ENCODE data around the gene ZFP30. TPM values are rescaled to one million over a fixed set of nuclear protein-coding genes. Genes with fewer than 3 reads are reported as not detected.

Gene ZFP30
- total and polyA plus RNA-seq, 2 donors from 2014 or later: 3.0 to 15.5 TPM

GRCh38 chr19:37695144-37695899, 40.1 kb upstream of the ZFP30 start:
- DNase-seq: no peak
- no peak for TF ChIP-seq CTCF (IDR thresholded peaks at IDR 0.05; ENCODE audit: borderline replicate concordance, extremely low read depth, insufficient read depth)
- Histone ChIP-seq H3K4me3 (ENCODE audit: low read length in 3 of 3) (no peak overlapping the region), H3K4me1 (ENCODE audit: control insufficient read depth in 2 of 3, insufficient read depth in 2 of 3, low read depth in 1 of 3, low read length in 3 of 3) (no peaks in the 10 kb centered on the region), H3K27me3 (ENCODE audit: control insufficient read depth, insufficient read depth, low read length) (no peaks in the 10 kb centered on the region), H3K27ac (ENCODE audit: low read depth in 2 of 2, low read length in 2 of 2) (no peak overlapping the region), H3K9me3 (ENCODE audit: control insufficient read depth in 2 of 3, insufficient read depth in 1 of 3, low read length in 3 of 3) (peaks cover 0 to 13% (median 0%) of the 10 kb centered on the region in 3 donors), H3K36me3 (ENCODE audit: control insufficient read depth in 2 of 3, insufficient read depth in 3 of 3, low read length in 3 of 3) (peaks cover 5 to 18% (median 8%) of the 10 kb centered on the region in 3 donors), H3K9ac (ENCODE audit: low read length in 3 of 3) (no peak overlapping the region)
- FAIRE-seq: no peak
- intact Hi-C loops (cut with DNase I): no loop called here

DNA sequence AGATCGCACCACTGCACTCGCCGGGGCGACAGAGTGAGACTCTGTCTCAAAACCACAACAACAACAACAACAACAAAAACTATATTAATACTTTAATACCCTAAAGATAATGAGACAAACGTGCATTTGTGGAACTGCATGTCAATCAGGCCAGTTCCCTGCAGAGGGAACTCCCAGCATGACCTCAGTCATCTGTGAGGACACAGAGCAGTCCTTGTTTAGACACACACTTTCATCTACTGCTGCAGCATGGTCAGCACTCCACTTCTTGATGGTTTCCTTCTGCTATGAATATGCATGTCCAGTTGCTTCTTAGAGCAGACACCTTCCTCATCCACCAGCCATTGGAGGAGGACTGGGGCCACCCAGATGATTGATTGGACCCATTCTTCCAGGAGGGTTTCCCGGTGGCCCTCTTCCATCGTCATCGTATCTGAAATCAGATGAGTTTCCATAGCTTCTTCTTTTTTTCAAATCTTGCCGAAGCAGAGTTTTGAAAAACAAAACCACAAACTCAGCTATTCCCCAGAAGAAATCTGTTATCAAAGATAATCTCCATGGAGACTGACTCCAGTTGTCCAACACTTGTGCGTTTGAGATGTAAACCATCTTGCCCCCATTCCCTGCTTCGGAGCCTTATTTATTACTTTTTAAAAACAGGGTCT, 37.8 kb upstream of the ZFP30 start:
- Histone ChIP-seq H3K9me3 (ENCODE audit: control insufficient read depth in 2 of 3, insufficient read depth in 1 of 3, low read length in 3 of 3) (no peaks in the 10 kb centered on the region), H3K27me3 (ENCODE audit: control insufficient read depth, insufficient read depth, low read length) (no peaks in the 10 kb centered on the region), H3K9ac (ENCODE audit: low read length in 3 of 3) (no peak overlapping the region), H3K4me3 (ENCODE audit: low read length in 3 of 3) (no peak overlapping the region), H3K27ac (ENCODE audit: low read depth in 2 of 2, low read length in 2 of 2) (no peak overlapping the region), H3K36me3 (ENCODE audit: control insufficient read depth in 2 of 3, insufficient read depth in 3 of 3, low read length in 3 of 3) (peaks cover 0 to 3% (median 0%) of the 10 kb centered on the region in 3 donors), H3K4me1 (ENCODE audit: control insufficient read depth in 2 of 3, insufficient read depth in 2 of 3, low read depth in 1 of 3, low read length in 3 of 3) (no peaks in the 10 kb centered on the region)
- intact Hi-C loops (cut with DNase I): no loop called here
- TF ChIP-seq CTCF (IDR thresholded peaks at IDR 0.05; ENCODE audit: borderline replicate concordance, extremely low read depth, insufficient read depth): no peak
- DNase-seq: no peak
- FAIRE-seq: no peak

DNA sequence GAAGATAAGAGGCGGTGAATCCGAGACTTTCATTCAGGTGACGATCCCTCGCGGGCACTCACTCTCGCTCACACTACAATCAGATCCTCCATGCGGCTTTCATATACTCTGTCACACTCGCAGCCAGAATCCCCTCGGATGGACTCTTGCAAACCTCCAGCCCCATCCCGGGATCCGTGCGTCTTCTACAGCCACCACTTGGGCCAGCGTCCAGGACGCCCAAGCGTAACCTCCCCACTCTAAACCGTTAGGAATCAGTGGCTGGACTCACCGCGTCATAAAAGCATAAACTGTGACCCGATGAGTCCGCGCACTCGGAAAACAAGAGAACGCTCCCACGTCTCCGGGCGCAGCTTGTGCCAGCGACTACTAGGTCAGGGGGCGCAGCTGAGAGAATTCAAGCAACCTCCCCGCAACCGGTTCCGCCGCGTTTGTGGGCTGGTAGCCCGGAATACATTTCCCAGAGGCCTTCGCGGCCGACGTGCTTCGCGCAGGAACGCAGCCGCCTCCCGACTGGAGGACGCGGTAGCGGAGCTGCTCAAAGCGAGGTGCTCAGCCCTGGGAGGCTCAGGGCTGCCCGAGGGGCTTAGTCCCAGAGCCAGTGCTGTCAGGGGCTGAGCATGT, 36.7 kb upstream of the ZFP30 start:
- intact Hi-C loops (cut with DNase I): no loop called here
- FAIRE-seq (no peak), DNase-seq (peak; percentile 87 to 94 (median 93))
- no peaks in the 10 kb centered on the region for H3K27me3 ChIP-seq (ENCODE audit: control insufficient read depth, insufficient read depth, low read length)
- no peaks in the 10 kb centered on the region for H3K36me3 ChIP-seq (ENCODE audit: control insufficient read depth in 2 of 3, insufficient read depth in 3 of 3, low read length in 3 of 3)
- H3K4me3 ChIP-seq (ENCODE audit: low read length in 3 of 3): peak overlapping the region; percentile 63 to 87 (median 84)
- H3K27ac ChIP-seq (ENCODE audit: low read depth in 2 of 2, low read length in 2 of 2): peak overlapping the region in 1 of 2 donors; percentile 29
- H3K9me3 ChIP-seq (ENCODE audit: control insufficient read depth in 2 of 3, insufficient read depth in 1 of 3, low read length in 3 of 3): no peaks in the 10 kb centered on the region
- H3K9ac ChIP-seq (ENCODE audit: low read length in 3 of 3): peak overlapping the region; percentile 40 to 90 (median 79)
- H3K4me1 ChIP-seq (ENCODE audit: control insufficient read depth in 2 of 3, insufficient read depth in 2 of 3, low read depth in 1 of 3, low read length in 3 of 3): no peaks in the 10 kb centered on the region
- no peak for TF ChIP-seq CTCF (IDR thresholded peaks at IDR 0.05; ENCODE audit: borderline replicate concordance, extremely low read depth, insufficient read depth)
